ENCODE data around the gene ZNF76. TPM values are rescaled to one million over a fixed set of nuclear protein-coding genes. Genes with fewer than 3 reads are reported as not detected.
A peak's percentile ranks its signal among the peaks of the same experiment; 100 is the strongest.

ZNF76 gene
- total and polyA plus RNA-seq, 2 of the 13 experiments (the other 11 are each of a cell fraction or from before 2014, with no cell fraction given) = 13.2 to 26.4 TPM

GRCh38 chr6:35259948-35260590 lies 534 bp downstream of the ZNF76 start (continued):
- no peak for TF ChIP-seq KLF12 (CRISPR knock-in tag; IDR thresholded peaks at IDR 0.05; ENCODE audit: borderline replicate concordance)
- TF ChIP-seq THYN1 (CRISPR knock-in tag; IDR thresholded peaks at IDR 0.05; ENCODE audit: borderline replicate concordance, low read depth) = 0 out of 2 replicates have a peak, but pooled peaks have one; percentile 31
- TF ChIP-seq ATF2 (CRISPR knock-in tag; IDR thresholded peaks at IDR 0.05) = no peak
- peak; percentile 28; the same call in 1 of the 2 replicates for TF ChIP-seq ZBTB10 (CRISPR knock-in tag; IDR thresholded peaks at IDR 0.05; ENCODE audit: borderline replicate concordance)
- TF ChIP-seq DZIP1 (CRISPR knock-in tag; IDR thresholded peaks at IDR 0.05) = peak; percentile 0; the same call in 1 of the 2 replicates
- peak in 1 of 2 experiments; percentile 55; a peak in 1 of 4 replicates for TF ChIP-seq NR2F1 (CRISPR knock-in tag; IDR thresholded peaks at IDR 0.05)
- TF ChIP-seq ZNF282 (IDR thresholded peaks at IDR 0.05; ENCODE audit: partially characterized antibody) = no peak
- TF ChIP-seq NR2F6 (IDR thresholded peaks at IDR 0.05) = peak; percentile 81
- no peak; the same call in 1 of the 2 replicates for TF ChIP-seq NR2F6 (CRISPR knock-in tag; IDR thresholded peaks at IDR 0.05)
- peak; percentile 23; the same call in 1 of the 2 replicates for TF ChIP-seq SIN3A (IDR thresholded peaks at IDR 0.05; ENCODE audit: borderline replicate concordance, low read depth, low read length)
- 0 out of 2 replicates have a peak, but pooled peaks have one; percentile 26 for TF ChIP-seq ZNF354B (CRISPR knock-in tag; IDR thresholded peaks at IDR 0.05)
- 0 out of 2 replicates have a peak, but pooled peaks have one; percentile 73 for TF ChIP-seq ZNF619 (CRISPR knock-in tag; IDR thresholded peaks at IDR 0.05)
- TF ChIP-seq ZFP90 (CRISPR knock-in tag; IDR thresholded peaks at IDR 0.05; ENCODE audit: borderline replicate concordance) = no peak
- TF ChIP-seq ARID2 (CRISPR knock-in tag; IDR thresholded peaks at IDR 0.05; ENCODE audit: borderline replicate concordance) = peak; percentile 79; the same call in 1 of the 2 replicates
